NCI-H146 (cell line): ENCODE results near the gene TTC3.

Source experiments
- DNase-seq: peaks from one replicate; lab custom pipeline; 2025; lab: John Stamatoyannopoulos, UW

TTC3 gene

GRCh38 chr21:37153196-37153934, 80.3 kb downstream of the TTC3 start:
- DNase-seq: no peak

DNA sequence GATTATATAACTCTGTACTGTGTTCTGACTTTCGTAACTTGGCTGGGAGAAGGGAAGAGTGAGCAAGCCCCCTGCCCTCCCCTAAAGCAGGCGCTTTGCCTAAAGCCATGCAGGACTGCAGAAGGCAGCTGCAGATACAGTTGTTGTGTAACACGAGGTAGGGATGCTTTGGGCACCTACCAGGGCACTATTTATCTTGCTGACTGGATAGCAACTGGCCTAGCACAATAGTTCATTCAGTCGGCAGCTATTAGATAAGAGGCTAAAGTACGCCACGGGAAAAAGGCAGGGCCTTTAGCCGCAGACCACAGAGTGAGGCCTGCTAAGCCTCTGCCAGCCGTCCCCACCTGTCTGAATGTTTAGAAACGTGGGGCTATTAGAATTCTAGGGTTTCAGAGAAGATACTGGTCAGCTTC, 80.9 kb downstream of the TTC3 start:
- no peak for DNase-seq

DNA sequence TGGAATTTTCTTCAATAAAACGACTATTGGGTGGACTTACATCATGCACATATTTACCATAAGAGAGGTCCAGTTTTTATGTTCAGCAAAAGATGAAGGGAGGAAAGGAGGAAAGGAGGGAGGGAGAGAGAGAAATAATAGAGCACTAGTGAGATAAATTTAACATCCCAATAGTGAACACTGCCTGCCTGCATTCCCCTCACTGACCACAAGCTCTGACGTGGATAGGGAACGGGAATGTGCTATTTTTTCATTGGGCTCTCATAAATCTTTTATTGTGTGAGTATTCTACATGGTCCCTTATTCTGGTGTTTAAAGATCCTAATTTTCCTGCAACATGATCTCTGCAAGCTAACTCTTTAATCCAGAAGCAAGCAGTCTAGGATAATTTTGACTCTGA, 82.1 kb downstream of the TTC3 start:
- DNase-seq: no peak

DNA sequence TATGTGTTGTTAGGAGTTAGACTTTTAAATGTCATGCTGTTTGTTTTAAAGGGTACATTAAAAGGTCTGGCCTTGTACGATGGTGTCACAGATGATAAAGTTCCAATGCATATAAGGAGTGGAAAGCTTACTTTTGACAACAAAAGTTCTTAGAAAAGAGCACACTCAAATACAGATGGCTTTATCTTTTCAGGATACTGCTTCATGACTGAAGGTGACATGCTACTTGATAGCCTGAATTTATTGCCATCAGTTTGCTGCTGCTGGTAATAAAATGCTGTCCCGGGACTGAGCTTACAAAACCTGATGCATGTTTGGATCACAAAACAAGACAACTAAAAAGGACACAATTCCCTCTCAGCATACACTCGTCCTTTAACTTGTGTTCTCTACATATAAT, 84.9 kb downstream of the TTC3 start:
- DNase-seq: no peak

DNA sequence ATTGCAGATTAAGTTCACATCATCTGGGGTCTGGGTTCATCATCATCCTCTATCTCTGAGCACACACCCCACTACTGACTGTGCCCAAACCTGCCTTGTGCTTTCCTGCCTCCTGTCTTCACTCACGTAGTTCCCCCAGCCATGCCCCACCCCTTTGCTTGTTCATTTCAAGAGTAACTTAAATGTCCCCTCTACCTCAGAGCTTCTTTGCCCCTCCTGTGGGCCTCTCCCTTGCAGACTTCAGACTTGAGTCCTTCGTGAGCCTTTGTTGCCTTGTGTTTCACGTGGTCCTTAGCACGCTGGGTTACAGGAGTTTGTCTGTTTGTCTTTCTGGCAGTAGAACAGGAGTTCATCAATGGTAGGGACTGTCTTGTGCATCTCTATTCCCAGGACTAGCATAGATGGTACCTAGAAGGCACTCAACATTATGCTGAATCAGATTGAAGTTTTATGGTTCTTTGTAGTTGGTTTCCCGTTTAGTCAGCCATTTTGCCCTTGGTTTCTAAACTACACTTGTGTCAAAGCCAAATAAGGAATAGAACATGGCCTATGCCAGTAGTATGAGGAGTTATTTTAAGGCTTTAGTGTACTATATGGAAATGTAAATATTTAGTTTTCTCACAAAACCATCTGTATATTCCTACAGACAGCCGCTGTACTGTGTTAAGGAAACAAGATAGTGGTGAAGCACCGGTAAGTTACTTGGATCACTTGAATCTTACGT, 86.2 kb downstream of the TTC3 start:
- DNase-seq: no peak

DNA sequence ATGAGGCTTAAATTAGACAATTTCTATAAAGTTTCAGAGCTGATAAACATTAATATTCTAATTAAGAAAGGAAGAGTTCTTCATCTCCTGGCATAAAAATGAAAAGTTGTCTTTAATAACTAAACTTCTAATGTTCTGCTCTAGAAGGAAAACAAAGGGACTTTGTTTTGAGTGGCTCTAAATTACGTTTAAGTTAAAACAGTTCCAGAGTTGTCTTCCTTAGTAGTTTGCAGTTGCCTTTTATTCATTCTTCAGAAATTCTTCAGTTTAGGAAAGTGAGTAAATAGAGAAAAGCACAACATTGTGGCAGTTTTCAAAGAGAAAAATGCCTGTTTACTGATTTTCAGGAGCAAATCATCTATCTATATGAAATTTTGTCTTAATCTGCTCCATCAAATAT, 86.9 kb downstream of the TTC3 start:
- no peak for DNase-seq

DNA sequence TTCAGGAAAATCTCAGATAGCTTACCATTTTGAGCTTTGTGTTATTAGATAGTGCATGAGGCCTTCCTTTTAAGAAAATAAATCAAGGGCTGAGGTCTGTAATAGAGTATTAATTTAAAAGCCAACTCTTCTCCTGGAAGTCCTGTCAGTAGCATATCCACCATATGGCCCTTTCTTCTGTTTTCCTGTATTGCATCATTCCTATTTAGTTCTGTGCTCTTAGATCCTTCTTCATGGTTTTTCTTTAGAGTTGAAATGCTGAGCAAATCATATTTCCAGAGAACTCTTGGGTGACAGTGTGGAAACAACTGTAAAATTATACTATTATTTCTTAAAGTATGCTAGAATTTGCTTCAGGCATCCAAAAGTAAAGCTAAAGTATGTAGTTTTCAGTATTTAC, 91.7 kb downstream of the TTC3 start:
- no peak for DNase-seq

DNA sequence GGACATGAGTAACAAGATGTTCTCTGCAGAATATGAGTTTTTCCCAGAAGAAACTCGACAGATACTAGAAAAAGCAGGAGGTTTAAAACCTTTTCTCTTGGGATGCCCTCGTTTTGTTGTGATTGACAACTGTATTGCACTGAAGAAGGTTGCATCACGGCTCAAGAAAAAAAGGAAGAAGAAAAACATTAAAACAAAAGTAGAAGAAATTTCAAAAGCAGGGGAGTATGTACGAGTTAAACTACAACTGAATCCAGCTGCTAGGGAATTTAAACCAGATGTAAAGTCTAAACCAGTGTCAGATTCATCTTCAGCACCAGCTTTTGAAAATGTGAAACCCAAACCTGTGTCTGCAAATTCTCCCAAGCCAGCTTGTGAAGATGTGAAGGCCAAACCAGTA, 92.5 kb downstream of the TTC3 start:
- no peak for DNase-seq

DNA sequence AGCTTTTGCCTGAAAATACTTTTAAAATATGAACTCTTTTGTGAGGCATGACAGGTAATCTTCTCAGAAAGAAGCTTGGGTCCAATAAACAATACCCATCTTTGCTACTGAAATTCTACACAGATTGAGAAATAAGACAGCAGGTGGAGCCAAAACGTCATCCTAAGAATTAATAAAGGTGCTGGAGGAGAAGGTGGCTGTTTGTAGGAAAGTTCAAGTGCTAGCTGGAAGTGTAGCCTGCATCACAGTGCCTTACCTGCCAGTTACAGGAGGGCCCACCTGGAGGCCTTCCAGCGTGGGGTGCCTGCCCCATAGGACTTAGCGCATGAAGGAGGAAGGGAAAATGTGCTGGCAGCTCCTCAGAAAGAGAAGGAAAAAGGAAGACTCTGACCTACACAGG, 93.7 kb downstream of the TTC3 start:
- peak; percentile 0 for DNase-seq

- DNase-seq: no peak
Measured at GRCh38 chr21:37168666-37169065, 95.6 kb downstream of the TTC3 start.

DNA sequence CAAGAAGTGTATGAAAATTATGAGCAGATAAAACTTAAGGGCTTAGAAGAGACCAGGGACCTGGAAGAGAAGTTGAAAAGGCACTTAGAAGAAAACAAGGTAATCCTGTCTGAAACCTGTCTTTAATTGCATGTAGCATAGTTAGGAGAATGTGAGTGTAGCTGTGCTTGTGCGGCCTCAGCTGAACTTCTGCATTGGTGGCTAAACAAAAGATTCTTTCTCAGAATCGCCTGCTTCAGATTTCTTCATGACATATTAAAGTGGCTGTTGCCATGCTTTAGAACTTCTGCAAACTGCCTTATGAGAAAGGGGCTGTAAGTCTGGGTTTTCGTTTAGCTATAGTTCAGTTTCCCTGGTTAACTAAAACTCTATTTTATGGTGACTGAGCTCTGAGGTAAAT, 99.6 kb downstream of the TTC3 start:
- no peak for DNase-seq

- no peak for DNase-seq
Measured at GRCh38 chr21:37176716-37177115, 103.7 kb downstream of the TTC3 start.

GRCh38 chr21:37181059-37181458, 108.0 kb downstream of the TTC3 start:
- DNase-seq: no peak

GRCh38 chr21:37182222-37182621, 109.2 kb downstream of the TTC3 start:
- DNase-seq: no peak

- DNase-seq: no peak
Measured at GRCh38 chr21:37183749-37184148, 110.7 kb downstream of the TTC3 start.

- DNase-seq: no peak
Measured at GRCh38 chr21:37184784-37185593, 111.9 kb downstream of the TTC3 start.

GRCh38 chr21:37186983-37187382, 113.9 kb downstream of the TTC3 start:
- DNase-seq: no peak

GRCh38 chr21:37188825-37189224, 115.8 kb downstream of the TTC3 start:
- DNase-seq: no peak

- no peak for DNase-seq
Measured at GRCh38 chr21:37192019-37192418, 119.0 kb downstream of the TTC3 start.

- no peak for DNase-seq
Measured at GRCh38 chr21:37193006-37193405, 120.0 kb downstream of the TTC3 start.

- no peak for DNase-seq
Measured at GRCh38 chr21:37193676-37194075, 120.6 kb downstream of the TTC3 start.

DNA sequence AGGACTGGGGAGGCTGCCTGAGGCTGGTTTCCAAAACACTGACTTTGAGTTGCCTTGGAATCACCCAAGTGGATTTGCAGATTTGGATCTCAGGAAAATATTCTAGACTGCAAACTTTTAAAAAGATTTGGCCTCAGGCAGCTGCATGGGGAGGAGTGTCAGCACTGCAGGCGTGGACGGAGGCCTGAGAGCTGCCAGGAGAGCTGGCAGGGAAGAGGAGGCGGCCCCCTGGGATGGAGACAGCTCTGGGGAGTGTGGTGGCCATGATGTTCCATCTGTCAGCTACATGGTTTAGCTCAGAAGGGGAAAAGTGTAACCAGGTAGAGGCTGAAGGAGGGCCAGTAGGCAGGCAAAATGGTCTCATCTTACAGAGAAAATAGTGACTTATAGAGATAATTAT, 122.0 kb downstream of the TTC3 start:
- no peak for DNase-seq

DNA sequence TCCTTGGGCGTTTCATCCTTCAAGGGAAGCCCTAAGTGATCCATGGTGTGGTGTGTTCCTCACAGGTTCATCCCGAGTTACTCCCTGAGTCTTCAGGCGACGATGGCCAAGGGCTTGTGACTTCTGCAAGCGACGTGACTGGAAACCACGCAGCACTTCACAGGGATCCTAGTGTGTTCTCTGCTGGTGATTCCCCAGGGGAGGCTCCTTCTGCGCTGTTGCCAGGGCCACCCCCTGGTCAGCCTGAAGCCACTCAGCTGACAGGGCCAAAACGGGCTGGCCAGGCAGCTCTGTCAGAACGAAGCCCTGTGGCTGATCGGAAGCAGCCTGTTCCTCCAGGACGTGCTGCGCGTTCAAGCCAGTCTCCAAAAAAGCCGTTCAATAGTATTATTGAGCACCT, 122.6 kb downstream of the TTC3 start:
- DNase-seq: no peak
